ENCODE results near the gene GAL3ST2.

GRCh38 chr2:241816431-241817121 lies 40.0 kb downstream of the GAL3ST2 start:
- TF ChIP-seq PAX5 (IDR thresholded peaks at IDR 0.05; ENCODE audit: insufficient read depth, low read length, severe bottlenecking), result no peak
- TF ChIP-seq POLR2AphosphoS5 (IDR thresholded peaks at IDR 0.05; ENCODE audit: low read depth, low read length), result no peak
- TF ChIP-seq POLR2A (IDR thresholded peaks at IDR 0.05; ENCODE audit: low read depth, low read length), result no peak
- TF ChIP-seq TAF1 (IDR thresholded peaks at IDR 0.05; ENCODE audit: low read depth, low read length), result no peak

Data from GM12891 (cell line).